Measurements from ENCODE around the gene RNF126. TPM values are rescaled to one million over a fixed set of nuclear protein-coding genes. Genes with fewer than 3 reads are reported as not detected.

RNF126 gene
- polyA plus RNA-seq, 1 donor (not counting 4 experiments of a cell fraction or from before 2014, with no cell fraction given) = 8.2 TPM

GRCh38 chr19:616747-617526 lies 46.1 kb downstream of the RNF126 start:
- H3K4me1 ChIP-seq (ENCODE audit: control insufficient read depth, extremely low read depth, insufficient read depth, low read length) = peaks cover 3% of the 10 kb centered on the region
- no peak overlapping the region for H3K27ac ChIP-seq (ENCODE audit: control insufficient read depth, insufficient read depth, low read length)
- peaks cover 5% of the 10 kb centered on the region for H4K20me1 ChIP-seq (ENCODE audit: control insufficient read depth, extremely low read depth, insufficient read depth, low read length)
- H3K79me2 ChIP-seq (ENCODE audit: control insufficient read depth, insufficient read depth, low read length) = no peaks in the 10 kb centered on the region
- H3K9ac ChIP-seq (ENCODE audit: control insufficient read depth, extremely low read depth, insufficient read depth, low read length) = no peak overlapping the region
- DNase-seq (ENCODE audit: low read depth, low spot score) (no peak), FAIRE-seq (no peak)
- TF ChIP-seq EZH2 (IDR thresholded peaks at IDR 0.05; ENCODE audit: low read length) (no peak), CTCF (optimal IDR thresholded peaks at IDR 0.05 in 1 of 3, IDR thresholded peaks at IDR 0.05 in 1 of 3, conservative IDR thresholded peaks at IDR 0.05 in 1 of 3; ENCODE audit: extremely low read depth in 1 of 3, insufficient read depth in 2 of 3, low read length in 3 of 3) (no peak)
- no peak overlapping the region for H2AFZ ChIP-seq (ENCODE audit: control insufficient read depth, low read length)
- H3K9me3 ChIP-seq (ENCODE audit: control insufficient read depth, low read depth, low read length) = no peaks in the 10 kb centered on the region
- H3K4me2 ChIP-seq (ENCODE audit: control insufficient read depth, extremely low read depth, insufficient read depth, low read depth, low read length) = no peak overlapping the region
- H3K4me3 ChIP-seq (ENCODE audit: control insufficient read depth in 2 of 3, extremely low read depth in 1 of 3, insufficient read depth in 2 of 3, low read depth in 1 of 3, low read length in 3 of 3) = no peak overlapping the region
- peaks cover 10 to 15% of the 10 kb centered on the region in 2 experiments for H3K36me3 ChIP-seq (ENCODE audit: control insufficient read depth in 2 of 2, extremely low read depth in 1 of 2, insufficient read depth in 2 of 2, low read length in 2 of 2)
- H3K9me1 ChIP-seq (ENCODE audit: control insufficient read depth, extremely low read depth, insufficient read depth, low read length) = no peaks in the 10 kb centered on the region
- no peaks in the 10 kb centered on the region for H3K27me3 ChIP-seq (ENCODE audit: control insufficient read depth, extremely low read depth, insufficient read depth, low read length)
- dilution Hi-C loops (cut with MboI; ENCODE audit: extremely low pct_ligation_motif_present, low sequenced_read_pairs) = no loop called here

DNA sequence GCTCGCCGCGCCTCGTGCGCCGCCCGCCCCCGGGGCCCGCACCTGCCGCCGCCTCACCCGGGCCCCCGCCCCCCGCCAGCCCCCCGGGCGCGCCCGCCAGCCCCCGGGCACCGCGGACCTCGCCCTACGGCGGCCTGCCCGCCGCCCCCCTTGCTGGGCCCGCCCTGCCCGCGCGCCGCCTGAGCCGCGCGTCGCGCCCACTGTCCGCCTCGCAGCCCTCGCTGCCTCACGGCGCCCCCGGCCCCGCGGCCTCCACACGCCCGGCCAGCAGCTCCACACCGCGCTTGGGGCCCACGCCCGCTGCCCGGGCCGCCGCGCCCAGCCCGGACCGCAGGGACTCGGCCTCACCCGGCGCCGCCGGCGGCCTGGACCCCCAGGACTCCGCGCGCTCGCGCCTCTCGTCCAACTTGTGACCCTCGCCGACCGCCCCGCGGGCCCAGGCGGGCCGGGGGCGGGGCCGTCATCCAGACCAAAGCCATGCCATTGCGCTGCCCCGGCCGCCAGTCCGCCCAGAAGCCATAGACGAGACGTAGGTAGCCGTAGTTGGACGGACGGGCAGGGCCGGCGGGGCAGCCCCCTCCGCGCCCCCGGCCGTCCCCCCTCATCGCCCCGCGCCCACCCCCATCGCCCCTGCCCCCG lies 46.8 kb downstream of the RNF126 start:
- dilution Hi-C loops (cut with MboI; ENCODE audit: extremely low pct_ligation_motif_present, low sequenced_read_pairs) = no loop called here
- H3K27ac ChIP-seq (ENCODE audit: control insufficient read depth, insufficient read depth, low read length) = no peak overlapping the region
- H3K79me2 ChIP-seq (ENCODE audit: control insufficient read depth, insufficient read depth, low read length) = no peaks in the 10 kb centered on the region
- no peaks in the 10 kb centered on the region for H3K9me1 ChIP-seq (ENCODE audit: control insufficient read depth, extremely low read depth, insufficient read depth, low read length)
- no peak overlapping the region for H3K9ac ChIP-seq (ENCODE audit: control insufficient read depth, extremely low read depth, insufficient read depth, low read length)
- no peak for DNase-seq (ENCODE audit: low read depth, low spot score)
- H3K4me2 ChIP-seq (ENCODE audit: control insufficient read depth, extremely low read depth, insufficient read depth, low read depth, low read length) = no peak overlapping the region
- no peak overlapping the region for H2AFZ ChIP-seq (ENCODE audit: control insufficient read depth, low read length)
- H3K36me3 ChIP-seq (ENCODE audit: control insufficient read depth in 2 of 2, extremely low read depth in 1 of 2, insufficient read depth in 2 of 2, low read length in 2 of 2) = peaks cover 6 to 15% of the 10 kb centered on the region in 2 experiments
- H3K27me3 ChIP-seq (ENCODE audit: control insufficient read depth, extremely low read depth, insufficient read depth, low read length) = no peaks in the 10 kb centered on the region
- H3K4me3 ChIP-seq (ENCODE audit: control insufficient read depth in 2 of 3, extremely low read depth in 1 of 3, insufficient read depth in 2 of 3, low read depth in 1 of 3, low read length in 3 of 3) = no peak overlapping the region
- H3K9me3 ChIP-seq (ENCODE audit: control insufficient read depth, low read depth, low read length) = no peaks in the 10 kb centered on the region
- no peak for TF ChIP-seq EZH2 (IDR thresholded peaks at IDR 0.05; ENCODE audit: low read length)
- TF ChIP-seq CTCF (optimal IDR thresholded peaks at IDR 0.05 in 1 of 3, IDR thresholded peaks at IDR 0.05 in 1 of 3, conservative IDR thresholded peaks at IDR 0.05 in 1 of 3; ENCODE audit: extremely low read depth in 1 of 3, insufficient read depth in 2 of 3, low read length in 3 of 3) = no peak
- no peak for FAIRE-seq
- H3K4me1 ChIP-seq (ENCODE audit: control insufficient read depth, extremely low read depth, insufficient read depth, low read length) = peaks cover 10% of the 10 kb centered on the region
- peaks cover 8% of the 10 kb centered on the region for H4K20me1 ChIP-seq (ENCODE audit: control insufficient read depth, extremely low read depth, insufficient read depth, low read length)
